NOMO-1 treated with dmso at 0.1 percent for 144 hours (cell line): Measurements from ENCODE around the gene USP6NL.
A peak's percentile ranks its signal among the peaks of the same experiment; 100 is the strongest.
"Not testable (repeated sequence)": the region's sequence is repeated elsewhere in the genome, so short reads cannot be mapped to it uniquely, and the experiment has no call there.

ENCODE experiments used
- DNase-seq: peaks from one replicate; lab custom pipeline; 2025; ENCODE audit not compliant: unreplicated experiment; lab: John Stamatoyannopoulos, UW

The USP6NL gene

GRCh38 chr10:11520892-11521291, 90.6 kb downstream of the USP6NL start:
- no peak for DNase-seq

GRCh38 chr10:11517150-11517549, 94.3 kb downstream of the USP6NL start:
- no peak for DNase-seq

GRCh38 chr10:11516431-11516746, 95.1 kb downstream of the USP6NL start:
- DNase-seq, result no peak

GRCh38 chr10:11515596-11516430, 95.6 kb downstream of the USP6NL start:
- DNase-seq, result peak; percentile 23

GRCh38 chr10:11513727-11514126, 97.7 kb downstream of the USP6NL start:
- DNase-seq, result no peak

- no peak for DNase-seq
Observed at GRCh38 chr10:11512596-11512995, 98.9 kb downstream of the USP6NL start.

- no peak for DNase-seq
Observed at GRCh38 chr10:11511321-11511720, 100.1 kb downstream of the USP6NL start.

GRCh38 chr10:11510736-11511135, 100.7 kb downstream of the USP6NL start:
- no peak for DNase-seq

- DNase-seq, result no peak
Observed at GRCh38 chr10:11510281-11510680, 101.2 kb downstream of the USP6NL start.

GRCh38 chr10:11509036-11509435, 102.4 kb downstream of the USP6NL start:
- DNase-seq, result no peak

- no peak for DNase-seq
Observed at GRCh38 chr10:11506247-11506789, 105.1 kb downstream of the USP6NL start.

GRCh38 chr10:11505639-11506038, 105.8 kb downstream of the USP6NL start:
- no peak for DNase-seq

GRCh38 chr10:11504566-11505285, 106.7 kb downstream of the USP6NL start:
- DNase-seq, result no peak

- no peak for DNase-seq
Observed at GRCh38 chr10:11501600-11501999, 109.8 kb downstream of the USP6NL start.

GRCh38 chr10:11499425-11500071, 111.9 kb downstream of the USP6NL start:
- no peak for DNase-seq

- no peak for DNase-seq
Observed at GRCh38 chr10:11498399-11498798, 113.1 kb downstream of the USP6NL start.

- not testable (repeated sequence) for DNase-seq
Observed at GRCh38 chr10:11494923-11495322, 116.5 kb downstream of the USP6NL start.

GRCh38 chr10:11493646-11494045, 117.8 kb downstream of the USP6NL start:
- DNase-seq, result no peak

GRCh38 chr10:11491087-11491486, 120.4 kb downstream of the USP6NL start:
- DNase-seq, result no peak

- no peak for DNase-seq
Observed at GRCh38 chr10:11489591-11489990, 121.9 kb downstream of the USP6NL start.

- DNase-seq, result no peak
Observed at GRCh38 chr10:11488126-11488525, 123.3 kb downstream of the USP6NL start.
